Measurements from ENCODE around the gene ANAPC4. TPM values are rescaled to one million over a fixed set of nuclear protein-coding genes. Genes with fewer than 3 reads are reported as not detected.

Gene ANAPC4
- total and polyA plus RNA-seq, 8 donors, result 23.6 to 68.8 (median 64.0) TPM

DNA sequence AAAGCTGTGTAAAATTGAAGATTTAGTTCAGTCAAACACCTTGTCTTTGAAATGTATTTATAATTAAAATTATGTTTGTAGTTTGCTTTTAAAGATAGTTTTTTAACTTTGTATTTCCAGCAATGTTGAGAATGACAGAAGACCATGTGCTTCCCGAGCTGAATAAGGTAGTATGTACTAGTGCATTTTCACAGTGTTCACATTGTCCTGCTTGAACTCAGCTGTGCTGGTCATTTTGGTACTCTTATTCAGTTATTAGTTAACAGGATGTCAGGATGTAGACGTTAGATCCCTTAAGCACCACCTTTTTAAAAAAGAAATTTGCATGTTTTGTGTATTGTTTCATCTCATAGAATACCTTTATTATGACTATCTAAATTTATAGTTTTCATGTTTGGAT lies 28.4 kb downstream of the ANAPC4 start:
- Histone ChIP-seq H3K27me3 (no peaks in the 10 kb centered on the region), H3K4me1 (no peaks in the 10 kb centered on the region), H3K36me3 (peaks cover 3 to 82% of the 10 kb centered on the region in 2 donors), H3K27ac (no peak overlapping the region), H3K4me3 (no peak overlapping the region), H3K9me3 (no peaks in the 10 kb centered on the region)
- intact Hi-C loops (cut with DNase I), result no loop called here
- ATAC-seq (no peak), DNase-seq (no peak)
- TF ChIP-seq CTCF (IDR thresholded peaks at IDR 0.05), result no peak

GRCh38 chr4:25406081-25406692 lies 29.1 kb downstream of the ANAPC4 start:
- intact Hi-C loops (cut with DNase I), result no loop called here
- no peaks in the 10 kb centered on the region for H3K9me3 ChIP-seq
- no peak for TF ChIP-seq CTCF (IDR thresholded peaks at IDR 0.05)
- H3K4me1 ChIP-seq, result no peaks in the 10 kb centered on the region
- ATAC-seq (no peak), DNase-seq (no peak)
- H3K36me3 ChIP-seq, result peaks cover 3 to 84% of the 10 kb centered on the region in 2 donors
- H3K27ac ChIP-seq, result no peak overlapping the region
- H3K4me3 ChIP-seq, result no peak overlapping the region
- no peaks in the 10 kb centered on the region for H3K27me3 ChIP-seq

DNA sequence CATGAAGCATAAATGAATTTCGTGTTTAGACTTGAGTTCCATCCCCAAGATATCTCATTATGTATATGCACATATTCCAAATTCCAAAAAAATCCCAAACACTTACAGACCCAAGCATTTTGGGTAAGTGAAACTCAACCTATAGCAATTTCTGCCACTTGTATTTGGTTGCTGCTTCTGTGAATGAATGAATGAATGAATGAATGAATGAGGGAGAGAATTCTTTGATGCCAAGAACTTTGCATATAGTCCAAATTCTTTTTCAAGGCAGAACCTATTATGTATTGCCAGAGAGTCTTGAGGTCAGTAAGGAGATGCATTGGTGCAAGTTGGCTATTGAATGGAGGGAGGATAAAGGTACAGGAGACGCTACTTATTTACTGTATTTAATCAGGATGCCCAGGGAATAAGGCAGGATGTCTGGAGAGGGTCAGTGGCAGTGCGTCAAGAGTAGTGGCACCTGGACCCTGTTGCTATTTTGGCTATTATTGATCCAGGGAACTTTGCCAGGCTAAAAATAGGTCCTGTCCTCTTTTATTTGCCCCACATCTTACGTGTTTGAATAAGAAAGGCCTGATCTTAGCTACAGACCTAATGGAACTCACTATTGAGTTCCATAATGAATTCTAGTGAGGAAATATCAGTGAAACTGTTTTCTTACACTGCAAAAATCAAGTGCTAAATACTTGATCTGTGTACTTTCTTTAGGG lies 33.9 kb downstream of the ANAPC4 start:
- no peak overlapping the region for H3K4me3 ChIP-seq
- H3K9me3 ChIP-seq, result no peaks in the 10 kb centered on the region
- H3K4me1 ChIP-seq, result no peaks in the 10 kb centered on the region
- intact Hi-C loops (cut with DNase I), result no loop called here
- peaks cover 0 to 98% of the 10 kb centered on the region in 2 donors for H3K36me3 ChIP-seq
- H3K27ac ChIP-seq, result no peak overlapping the region
- H3K27me3 ChIP-seq, result no peaks in the 10 kb centered on the region
- no peak for ATAC-seq
- no peak for TF ChIP-seq CTCF (IDR thresholded peaks at IDR 0.05)
- no peak for DNase-seq

GRCh38 chr4:25413261-25413660 lies 36.2 kb downstream of the ANAPC4 start:
- no peaks in the 10 kb centered on the region for H3K9me3 ChIP-seq
- no peak overlapping the region for H3K27ac ChIP-seq
- no peaks in the 10 kb centered on the region for H3K27me3 ChIP-seq
- no peak overlapping the region for H3K4me3 ChIP-seq
- DNase-seq (no peak), ATAC-seq (no peak)
- peaks cover 0 to 99% of the 10 kb centered on the region in 2 donors for H3K36me3 ChIP-seq
- intact Hi-C loops (cut with DNase I), result no loop called here
- H3K4me1 ChIP-seq, result no peaks in the 10 kb centered on the region
- TF ChIP-seq CTCF (IDR thresholded peaks at IDR 0.05), result no peak

- no peak overlapping the region for H3K27ac ChIP-seq
- H3K4me1 ChIP-seq, result no peaks in the 10 kb centered on the region
- no peaks in the 10 kb centered on the region for H3K9me3 ChIP-seq
- no peaks in the 10 kb centered on the region for H3K27me3 ChIP-seq
- ATAC-seq, result no peak
- no peak overlapping the region for H3K4me3 ChIP-seq
- DNase-seq, result no peak
- TF ChIP-seq CTCF (IDR thresholded peaks at IDR 0.05), result no peak
- intact Hi-C loops (cut with DNase I), result no loop called here
- H3K36me3 ChIP-seq, result peaks cover 0 to 76% of the 10 kb centered on the region in 2 donors
Measured at GRCh38 chr4:25417014-25417413, 40.0 kb downstream of the ANAPC4 start.
